ENCODE data around the gene INHBA. TPM values are rescaled to one million over a fixed set of nuclear protein-coding genes. Genes with fewer than 3 reads are reported as not detected.
A peak's percentile ranks its signal among the peaks of the same experiment; 100 is the strongest.

INHBA gene
- total RNA-seq, 1 experiment from 2014 or later = 17.3 TPM

DNA sequence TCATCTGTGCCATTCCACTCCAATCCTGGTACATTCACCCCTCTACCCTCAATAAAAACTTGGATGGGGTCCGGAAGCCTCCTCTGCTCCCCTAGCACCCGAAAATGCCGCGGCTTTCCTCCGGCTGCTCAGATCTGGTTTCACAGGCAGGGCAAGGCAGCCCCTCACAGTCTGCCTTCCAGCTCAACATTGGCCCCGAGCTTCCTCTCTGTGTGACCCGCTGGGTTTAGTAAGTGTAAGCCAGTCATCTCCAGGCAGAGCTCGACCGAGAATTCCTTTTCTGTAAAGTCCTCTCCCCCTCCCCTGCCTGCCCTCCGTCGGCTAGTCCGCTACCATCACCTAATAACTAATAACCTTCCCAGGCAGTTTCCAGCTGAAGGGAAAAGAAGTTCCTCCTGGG lies 3.4 kb downstream of the INHBA start:
- no peaks in the 10 kb centered on the region for H3K27me3 ChIP-seq (ENCODE audit: insufficient read depth, low read depth)
- peaks cover 19% of the 10 kb centered on the region for H3F3A ChIP-seq (ENCODE audit: insufficient read depth, low read depth)
- H4K20me1 ChIP-seq (ENCODE audit: insufficient read depth) = no peaks in the 10 kb centered on the region
- no TSS peak for BruUV-seq (replicated peaks)
- H3K27ac ChIP-seq = no peak overlapping the region
- H2AFZ ChIP-seq = peak overlapping the region; percentile 58; the same call in 1 of the 2 replicates
- TF ChIP-seq, protein P1, sequence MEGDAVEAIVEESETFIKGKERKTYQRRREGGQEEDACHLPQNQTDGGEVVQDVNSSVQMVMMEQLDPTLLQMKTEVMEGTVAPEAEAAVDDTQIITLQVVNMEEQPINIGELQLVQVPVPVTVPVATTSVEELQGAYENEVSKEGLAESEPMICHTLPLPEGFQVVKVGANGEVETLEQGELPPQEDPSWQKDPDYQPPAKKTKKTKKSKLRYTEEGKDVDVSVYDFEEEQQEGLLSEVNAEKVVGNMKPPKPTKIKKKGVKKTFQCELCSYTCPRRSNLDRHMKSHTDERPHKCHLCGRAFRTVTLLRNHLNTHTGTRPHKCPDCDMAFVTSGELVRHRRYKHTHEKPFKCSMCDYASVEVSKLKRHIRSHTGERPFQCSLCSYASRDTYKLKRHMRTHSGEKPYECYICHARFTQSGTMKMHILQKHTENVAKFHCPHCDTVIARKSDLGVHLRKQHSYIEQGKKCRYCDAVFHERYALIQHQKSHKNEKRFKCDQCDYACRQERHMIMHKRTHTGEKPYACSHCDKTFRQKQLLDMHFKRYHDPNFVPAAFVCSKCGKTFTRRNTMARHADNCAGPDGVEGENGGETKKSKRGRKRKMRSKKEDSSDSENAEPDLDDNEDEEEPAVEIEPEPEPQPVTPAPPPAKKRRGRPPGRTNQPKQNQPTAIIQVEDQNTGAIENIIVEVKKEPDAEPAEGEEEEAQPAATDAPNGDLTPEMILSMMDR (conservative IDR thresholded peaks at IDR 0.05) = no peak
- H3K9me3 ChIP-seq (ENCODE audit: insufficient read depth, low read depth) = peaks cover 4% of the 10 kb centered on the region; the same call in 1 of the 2 replicates
- H3K4me1 ChIP-seq (replicated peaks; ENCODE audit: insufficient read depth) = peaks cover 56% of the 10 kb centered on the region
- H3K79me2 ChIP-seq (ENCODE audit: low read depth) = peaks cover 70% of the 10 kb centered on the region
- H3K4me2 ChIP-seq = peak overlapping the region; percentile 78
- DNase-seq = peak; percentile 19 to 30
- ChIA-PET POLR2A (ENCODE audit: unreplicated experiment) (no interaction called here), CTCF (interaction anchor here (0.6 kb wide), 1 partner anchor 651 kb away, joined by 13 read pairs; no protein-coding TSS in a partner anchor)
- no peaks in the 10 kb centered on the region for H3K9me2 ChIP-seq (ENCODE audit: insufficient read depth)
- peaks cover under 1% of the 10 kb centered on the region; the same call in 1 of the 2 replicates for H3K36me3 ChIP-seq (ENCODE audit: low read depth)
- intact Hi-C loops (cut with micrococcal nuclease; ENCODE audit: unreplicated experiment) = no loop called here
- peak overlapping the region; percentile 55 for H3K4me3 ChIP-seq

DNA sequence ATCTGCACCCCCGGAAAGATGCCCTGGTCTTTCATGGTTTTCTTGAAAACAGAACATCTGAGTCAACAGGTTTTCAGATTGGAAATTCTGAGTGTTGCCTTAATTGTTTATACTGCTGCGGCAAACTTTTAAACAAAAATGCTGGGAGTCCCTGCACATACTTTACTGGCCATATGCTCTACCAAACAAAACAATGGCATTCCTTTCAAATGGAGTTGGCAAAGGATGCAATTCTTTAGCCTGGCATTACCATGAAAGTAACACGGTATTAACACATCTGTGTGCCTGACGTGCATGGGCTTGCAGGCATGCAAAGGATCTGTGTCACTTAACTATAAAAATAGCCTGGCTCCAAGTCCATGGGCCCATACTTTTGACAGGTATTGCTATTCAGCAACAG lies 4.2 kb downstream of the INHBA start:
- H4K20me1 ChIP-seq (ENCODE audit: insufficient read depth) = no peaks in the 10 kb centered on the region
- no peak overlapping the region for H3K27ac ChIP-seq
- ChIA-PET POLR2A (ENCODE audit: unreplicated experiment) (interaction anchor here (0.7 kb wide), 1 partner anchor 423 kb away, joined by 4 read pairs; no protein-coding TSS in a partner anchor), CTCF (no interaction called here)
- peaks cover 4% of the 10 kb centered on the region; the same call in 1 of the 2 replicates for H3K9me3 ChIP-seq (ENCODE audit: insufficient read depth, low read depth)
- peak in 1 of 2 experiments; percentile 6 for DNase-seq
- peak overlapping the region; percentile 58; the same call in 1 of the 2 replicates for H2AFZ ChIP-seq
- intact Hi-C loops (cut with micrococcal nuclease; ENCODE audit: unreplicated experiment) = loop anchor here (1.0 kb wide), 1 partner anchor 653 kb away; no protein-coding TSS in a partner anchor
- H3K4me2 ChIP-seq = peak overlapping the region; percentile 78
- H3K79me2 ChIP-seq (ENCODE audit: low read depth) = peaks cover 70% of the 10 kb centered on the region
- TF ChIP-seq, protein P1 (conservative IDR thresholded peaks at IDR 0.05) = no peak
- TF ChIP-seq EZH2 (IDR thresholded peaks at IDR 0.05; ENCODE audit: low read depth) = no peak
- H3K36me3 ChIP-seq (ENCODE audit: low read depth) = peaks cover 5% of the 10 kb centered on the region; the same call in 1 of the 2 replicates
- no peaks in the 10 kb centered on the region for H3K9me2 ChIP-seq (ENCODE audit: insufficient read depth)
- peak overlapping the region; percentile 55 for H3K4me3 ChIP-seq
- peaks cover 19% of the 10 kb centered on the region for H3F3A ChIP-seq (ENCODE audit: insufficient read depth, low read depth)
- H3K4me1 ChIP-seq (replicated peaks; ENCODE audit: insufficient read depth) = peaks cover 48% of the 10 kb centered on the region
- H3K27me3 ChIP-seq (ENCODE audit: insufficient read depth, low read depth) = no peaks in the 10 kb centered on the region
- BruUV-seq (replicated peaks) = no TSS peak

DNA sequence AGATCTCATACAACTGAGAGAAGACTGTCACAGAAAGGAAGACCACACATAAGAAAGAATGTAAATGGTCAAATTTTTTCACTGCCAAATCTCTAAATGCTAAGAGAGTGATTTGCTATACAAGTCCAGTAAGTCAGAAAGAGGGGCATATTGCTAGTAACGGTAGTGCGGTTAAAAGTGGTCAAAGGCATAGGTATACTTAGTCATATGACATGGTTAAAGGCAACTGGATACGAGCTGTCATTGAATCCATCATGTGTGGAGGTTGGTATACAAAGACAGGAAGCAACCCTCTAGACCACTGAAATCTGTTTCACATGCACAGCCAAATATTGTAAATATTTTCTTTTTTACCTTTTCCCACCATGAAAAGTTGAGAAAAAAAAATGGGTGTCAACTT lies 4.8 kb downstream of the INHBA start:
- POLR2A ChIA-PET (ENCODE audit: unreplicated experiment) = interaction anchor here (0.7 kb wide), 1 partner anchor 422 kb away, joined by 4 read pairs; no protein-coding TSS in a partner anchor
- Histone ChIP-seq H3F3A (ENCODE audit: insufficient read depth, low read depth) (peaks cover 14% of the 10 kb centered on the region), H3K9me2 (ENCODE audit: insufficient read depth) (no peaks in the 10 kb centered on the region), H3K4me2 (peak overlapping the region; percentile 78), H3K36me3 (ENCODE audit: low read depth) (peaks cover 5% of the 10 kb centered on the region; the same call in 1 of the 2 replicates), H3K9me3 (ENCODE audit: insufficient read depth, low read depth) (peaks cover 4% of the 10 kb centered on the region; the same call in 1 of the 2 replicates), H3K27ac (no peak overlapping the region), H2AFZ (no peak overlapping the region), H4K20me1 (ENCODE audit: insufficient read depth) (no peaks in the 10 kb centered on the region), H3K4me1 (replicated peaks; ENCODE audit: insufficient read depth) (peaks cover 41% of the 10 kb centered on the region), H3K27me3 (ENCODE audit: insufficient read depth, low read depth) (no peaks in the 10 kb centered on the region), H3K79me2 (ENCODE audit: low read depth) (peaks cover 70% of the 10 kb centered on the region), H3K4me3 (peak overlapping the region; percentile 55; the same call in 1 of the 2 replicates)
- TF ChIP-seq, protein P1 (conservative IDR thresholded peaks at IDR 0.05) = no peak
- no peak for TF ChIP-seq EZH2 (IDR thresholded peaks at IDR 0.05; ENCODE audit: low read depth)
- intact Hi-C loops (cut with micrococcal nuclease; ENCODE audit: unreplicated experiment) = loop anchor here (1.0 kb wide), 1 partner anchor 653 kb away; no protein-coding TSS in a partner anchor
- CTCF ChIA-PET = interaction anchor here (0.6 kb wide), 1 partner anchor 118 kb away, joined by 4 read pairs; no protein-coding TSS in a partner anchor
- DNase-seq = no peak
- BruUV-seq (replicated peaks) = no TSS peak

Measured in PC-9 (cell line).